ENCODE measurements around the gene TRANK1. TPM values are rescaled to one million over a fixed set of nuclear protein-coding genes. Genes with fewer than 3 reads are reported as not detected.

TRANK1 gene
- total and polyA plus RNA-seq, 4 donors = 2.9 to 40.0 (median 10.2) TPM

- TF ChIP-seq, protein P1, sequence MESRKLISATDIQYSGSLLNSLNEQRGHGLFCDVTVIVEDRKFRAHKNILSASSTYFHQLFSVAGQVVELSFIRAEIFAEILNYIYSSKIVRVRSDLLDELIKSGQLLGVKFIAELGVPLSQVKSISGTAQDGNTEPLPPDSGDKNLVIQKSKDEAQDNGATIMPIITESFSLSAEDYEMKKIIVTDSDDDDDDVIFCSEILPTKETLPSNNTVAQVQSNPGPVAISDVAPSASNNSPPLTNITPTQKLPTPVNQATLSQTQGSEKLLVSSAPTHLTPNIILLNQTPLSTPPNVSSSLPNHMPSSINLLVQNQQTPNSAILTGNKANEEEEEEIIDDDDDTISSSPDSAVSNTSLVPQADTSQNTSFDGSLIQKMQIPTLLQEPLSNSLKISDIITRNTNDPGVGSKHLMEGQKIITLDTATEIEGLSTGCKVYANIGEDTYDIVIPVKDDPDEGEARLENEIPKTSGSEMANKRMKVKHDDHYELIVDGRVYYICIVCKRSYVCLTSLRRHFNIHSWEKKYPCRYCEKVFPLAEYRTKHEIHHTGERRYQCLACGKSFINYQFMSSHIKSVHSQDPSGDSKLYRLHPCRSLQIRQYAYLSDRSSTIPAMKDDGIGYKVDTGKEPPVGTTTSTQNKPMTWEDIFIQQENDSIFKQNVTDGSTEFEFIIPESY (IDR thresholded peaks at IDR 0.05) = no peak
- no peak for TF ChIP-seq EGR1 (IDR thresholded peaks at IDR 0.05; ENCODE audit: low read depth in 2 of 2)
- no peak for TF ChIP-seq SP1 (IDR thresholded peaks at IDR 0.05)
- TF ChIP-seq NR2F2 (IDR thresholded peaks at IDR 0.05) = no peak
- no peak for TF ChIP-seq FOXA2 (IDR thresholded peaks at IDR 0.05)
These were observed 43.3 kb downstream of the TRANK1 start (continued) for GRCh38 chr3:36901588-36901987.

GRCh38 chr3:36900474-36901443 is 44.1 kb downstream of the TRANK1 start:
- H3K4me3 ChIP-seq (ENCODE audit: low read depth in 1 of 3, low read length in 3 of 3) = no peak overlapping the region
- DNase-seq (ENCODE audit: low spot score) = no peak
- no peaks in the 10 kb centered on the region for H3K27me3 ChIP-seq (ENCODE audit: control insufficient read depth in 4 of 4, insufficient read depth in 4 of 4, low read length in 3 of 4)
- 79% methylated on average over 8 of the region's 8 CpGs for WGBS
- no peak overlapping the region for H3K9ac ChIP-seq (ENCODE audit: low read depth in 1 of 2, low read length in 2 of 2)
- H3K9me3 ChIP-seq (ENCODE audit: control insufficient read depth in 4 of 4, low read length in 3 of 4) = no peaks in the 10 kb centered on the region
- H3K4me1 ChIP-seq (ENCODE audit: control insufficient read depth in 4 of 4, insufficient read depth in 4 of 4, low read length in 3 of 4) = peaks cover 0 to 3% (median 0%) of the 10 kb centered on the region in 4 donors
- H3K27ac ChIP-seq (ENCODE audit: low read depth in 1 of 2, low read length in 2 of 2) = no peak overlapping the region
- TF ChIP-seq FOXA1 (IDR thresholded peaks at IDR 0.05) (no peak), GABPA (IDR thresholded peaks at IDR 0.05 in 1 of 2, conservative IDR thresholded peaks at IDR 0.05 in 1 of 2) (no peak), YY1 (IDR thresholded peaks at IDR 0.05) (no peak), HNF4A (conservative IDR thresholded peaks at IDR 0.05) (no peak)
- peaks cover 2 to 27% (median 16%) of the 10 kb centered on the region in 4 donors for H3K36me3 ChIP-seq (ENCODE audit: control insufficient read depth in 4 of 4, insufficient read depth in 3 of 4, low read depth in 1 of 4, low read length in 3 of 4)

GRCh38 chr3:36895496-36896409 is 49.1 kb downstream of the TRANK1 start:
- Histone ChIP-seq H3K36me3 (ENCODE audit: control insufficient read depth in 4 of 4, insufficient read depth in 3 of 4, low read depth in 1 of 4, low read length in 3 of 4) (peaks cover 2 to 32% (median 28%) of the 10 kb centered on the region in 4 donors), H3K27ac (ENCODE audit: low read depth in 1 of 2, low read length in 2 of 2) (no peak overlapping the region), H3K4me3 (ENCODE audit: low read depth in 1 of 3, low read length in 3 of 3) (no peak overlapping the region), H3K9ac (ENCODE audit: low read depth in 1 of 2, low read length in 2 of 2) (no peak overlapping the region), H3K4me1 (ENCODE audit: control insufficient read depth in 4 of 4, insufficient read depth in 4 of 4, low read length in 3 of 4) (no peaks in the 10 kb centered on the region), H3K27me3 (ENCODE audit: control insufficient read depth in 4 of 4, insufficient read depth in 4 of 4, low read length in 3 of 4) (no peaks in the 10 kb centered on the region), H3K9me3 (ENCODE audit: control insufficient read depth in 4 of 4, low read length in 3 of 4) (no peaks in the 10 kb centered on the region)
- WGBS = 86% methylated on average over 3 of the region's 3 CpGs
- TF ChIP-seq RAD21 (IDR thresholded peaks at IDR 0.05) = no peak
- no peak for TF ChIP-seq SP1 (IDR thresholded peaks at IDR 0.05)
- TF ChIP-seq, protein P2, sequence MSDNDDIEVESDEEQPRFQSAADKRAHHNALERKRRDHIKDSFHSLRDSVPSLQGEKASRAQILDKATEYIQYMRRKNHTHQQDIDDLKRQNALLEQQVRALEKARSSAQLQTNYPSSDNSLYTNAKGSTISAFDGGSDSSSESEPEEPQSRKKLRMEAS (IDR thresholded peaks at IDR 0.05) = no peak
- TF ChIP-seq ATF3 (IDR thresholded peaks at IDR 0.05) = no peak
- no peak for TF ChIP-seq GABPA (IDR thresholded peaks at IDR 0.05 in 1 of 2, conservative IDR thresholded peaks at IDR 0.05 in 1 of 2)
- no peak for TF ChIP-seq FOXA2 (IDR thresholded peaks at IDR 0.05)
- no peak for TF ChIP-seq CTCF (IDR thresholded peaks at IDR 0.05; ENCODE audit: low read depth, low read length, missing input control)
- no peak for TF ChIP-seq EGR1 (IDR thresholded peaks at IDR 0.05; ENCODE audit: low read depth in 2 of 2)
- TF ChIP-seq TAF1 (conservative IDR thresholded peaks at IDR 0.05) = no peak
- TF ChIP-seq NR2F2 (IDR thresholded peaks at IDR 0.05) = no peak
- DNase-seq (ENCODE audit: low spot score) = no peak
